Ovary (tissue), 3 donors: Measurements from ENCODE around the gene RIPOR1.

Source experiments
- CTCF ChIP-seq, 3 donors: fragments of 450-650 bp in 2 of 3; fragments of 200-600 bp in 1 of 3; IDR thresholded peaks; one replicate each; pipeline versions ENCODE4 v1.5.1 to v1.8.0; 2016 to 2022; ENCODE audit warnings: antibody characterized with exemption in 3 of 3, mild to moderate bottlenecking in 1 of 3
- EP300 ChIP-seq: sonication (generic); formaldehyde crosslinking; IDR thresholded peaks from one replicate; pipeline ENCODE4 v1.6.1; 2017; ENCODE audit warnings: antibody characterized with exemption
- POLR2A ChIP-seq: fragments of 450-650 bp; IDR thresholded peaks from one replicate; pipeline ENCODE4 v1.6.1; 2017; ENCODE audit warnings: antibody characterized with exemption, mild to moderate bottlenecking, moderate library complexity
- donor health status: DM: no; HTN: no; CAD: no.

- TF ChIP-seq POLR2A (no peak), CTCF (IDR thresholded peaks at IDR 0.05) (no peak), EP300 (no peak)
These were observed 64.7 kb downstream of the RIPOR1 start for GRCh38 chr16:67593288-67593687.
